DND-41 (cell line): Measurements from ENCODE around the gene AP2A1.
A peak's percentile ranks its signal among the peaks of the same experiment; 100 is the strongest.

Experiments used
- ATAC-seq: fragments of 200-7000 bp; cut with Tn5 transposase; 3 replicates; pipeline ENCODE4 v1.9.1; 2021; ENCODE audit warnings: low read depth; ENCODE audit not compliant: insufficient read depth
- DNase-seq: peaks from one replicate; pipeline ENCODE4 v3.0.0-alpha.2; 2020
- H2AFZ ChIP-seq: 2 replicates; pipeline ENCODE4 v1.6.0; 2012; ENCODE audit warnings: low read depth, low read length
- H3K27ac ChIP-seq: 2 replicates; pipeline ENCODE4 v1.5.1; 2012; ENCODE audit warnings: low read length, inconsistent platforms
- H3K27me3 ChIP-seq: fragments of 200-600 bp; sonication (generic); 2 replicates; pipeline ENCODE4 v1.6.0; 2012; ENCODE audit warnings: low read length, mild to moderate bottlenecking, inconsistent platforms; ENCODE audit not compliant: insufficient read depth, poor library complexity
- H3K36me3 ChIP-seq: 2 replicates; pipeline ENCODE4 v1.5.1; 2012; ENCODE audit warnings: low read length, inconsistent platforms; ENCODE audit not compliant: insufficient read depth
- H3K4me1 ChIP-seq: 2 replicates; pipeline ENCODE4 v1.5.1; 2012; ENCODE audit warnings: mild to moderate bottlenecking, low read length; ENCODE audit not compliant: insufficient read depth
- H3K4me2 ChIP-seq: 2 replicates; pipeline ENCODE4 v1.6.0; 2012; ENCODE audit warnings: mild to moderate bottlenecking, moderate library complexity, low read length, inconsistent platforms; ENCODE audit not compliant: insufficient read depth
- H3K4me3 ChIP-seq, 2 experiments: fragments of 200-600 bp in 1 of 2; shearing (Covaris generic) in 1 of 2; 2 replicates each; pipeline ENCODE4 v1.5.1; 2012 to 2016; ENCODE audit warnings: inconsistent platforms in 2 of 2, low read length in 2 of 2, mild to moderate bottlenecking in 2 of 2, low read depth in 1 of 2, moderate library complexity in 1 of 2
- H3K79me2 ChIP-seq: 2 replicates; pipeline ENCODE4 v1.6.0; 2012; ENCODE audit warnings: low read length, inconsistent platforms; ENCODE audit not compliant: insufficient read depth
- H3K9ac ChIP-seq: 2 replicates; pipeline ENCODE4 v1.6.0; 2012; ENCODE audit warnings: low read depth, mild to moderate bottlenecking, inconsistent platforms, low read length, moderate library complexity
- H3K9me3 ChIP-seq: 2 replicates; pipeline ENCODE4 v1.5.1; 2012; ENCODE audit warnings: low read length, moderate library complexity, mild to moderate bottlenecking, inconsistent platforms; ENCODE audit not compliant: insufficient read depth, severe bottlenecking
- H4K20me1 ChIP-seq: 2 replicates; pipeline ENCODE4 v1.6.0; 2012; ENCODE audit warnings: low read length; ENCODE audit not compliant: insufficient read depth
- CTCF ChIP-seq: IDR thresholded peaks from 2 replicates; pipeline ENCODE4 v1.5.1; 2012; ENCODE audit warnings: borderline replicate concordance, low read length, moderate library complexity, mild to moderate bottlenecking; ENCODE audit not compliant: poor library complexity, severe bottlenecking; ENCODE audit errors: extremely low read depth
- EZH2 ChIP-seq: IDR thresholded peaks from 3 replicates; pipeline ENCODE4 v1.6.1; 2012; ENCODE audit warnings: borderline replicate concordance, low read depth, mild to moderate bottlenecking, moderate library complexity, low read length, inconsistent platforms; ENCODE audit not compliant: severe bottlenecking

AP2A1 gene

DNA sequence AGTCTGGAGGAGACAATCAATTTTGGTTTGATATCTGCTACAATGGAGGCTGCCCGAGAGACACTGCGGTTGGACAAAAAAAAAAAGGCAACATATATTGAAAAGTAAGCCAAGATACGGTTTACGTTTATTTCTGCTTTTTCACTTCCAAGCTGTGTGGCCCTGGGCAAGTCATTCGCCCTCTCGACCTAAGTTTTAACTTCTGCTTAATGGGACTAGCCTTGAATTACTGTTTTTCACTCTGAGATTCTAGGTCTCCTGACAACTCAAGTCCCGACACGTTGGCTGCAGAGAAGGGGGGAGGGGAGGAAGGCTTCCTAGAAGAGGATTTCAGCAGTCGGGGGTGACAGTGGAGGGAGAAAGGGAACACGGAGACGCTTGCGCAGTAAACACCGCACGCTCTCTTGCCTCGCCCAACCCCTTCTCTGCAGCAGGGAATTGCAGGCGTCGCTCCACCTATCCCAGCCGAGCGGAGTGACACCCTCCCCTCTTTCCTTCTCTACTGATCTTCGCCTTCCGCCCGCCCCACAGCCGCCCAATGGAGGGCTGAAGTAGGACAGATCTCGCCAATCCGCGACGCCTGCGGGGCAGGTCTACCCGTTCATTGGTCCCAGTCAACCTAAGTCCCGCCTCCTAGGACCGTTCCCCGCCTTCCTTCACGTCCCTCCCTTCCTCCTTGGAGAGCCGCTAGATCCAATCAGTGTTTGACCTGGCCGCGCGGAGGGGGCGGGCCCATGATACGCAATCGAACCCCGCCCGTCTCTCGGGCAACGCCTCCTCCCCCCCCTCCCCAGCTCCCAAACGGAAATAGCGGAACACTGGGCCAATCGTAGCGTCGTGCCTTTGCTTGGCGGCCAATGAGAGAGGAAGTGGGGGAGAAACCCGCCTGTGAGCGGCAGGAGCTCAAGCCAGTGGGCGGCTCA lies 533 bp upstream of the AP2A1 start:
- Histone ChIP-seq H3K79me2 (peaks cover 36% of the 10 kb centered on the region), H3K9ac (peak overlapping the region; percentile 54), H3K4me1 (peaks cover 30% of the 10 kb centered on the region), H3K9me3 (no peaks in the 10 kb centered on the region), H3K27ac (peak overlapping the region; percentile 89), H4K20me1 (peaks cover 16% of the 10 kb centered on the region), H3K4me3 (peak overlapping the region in 1 of 2 experiments; percentile 59; a peak in 2 of 4 replicates), H3K4me2 (peak overlapping the region; percentile 73), H3K36me3 (0 out of 2 replicates have a peak, but pooled peaks cover 3% of the 10 kb centered on the region), H3K27me3 (no peaks in the 10 kb centered on the region), H2AFZ (peak overlapping the region; percentile 87)
- ATAC-seq = peak; percentile 90
- peak; percentile 100 for DNase-seq
- TF ChIP-seq CTCF (no peak), EZH2 (no peak)

DNA sequence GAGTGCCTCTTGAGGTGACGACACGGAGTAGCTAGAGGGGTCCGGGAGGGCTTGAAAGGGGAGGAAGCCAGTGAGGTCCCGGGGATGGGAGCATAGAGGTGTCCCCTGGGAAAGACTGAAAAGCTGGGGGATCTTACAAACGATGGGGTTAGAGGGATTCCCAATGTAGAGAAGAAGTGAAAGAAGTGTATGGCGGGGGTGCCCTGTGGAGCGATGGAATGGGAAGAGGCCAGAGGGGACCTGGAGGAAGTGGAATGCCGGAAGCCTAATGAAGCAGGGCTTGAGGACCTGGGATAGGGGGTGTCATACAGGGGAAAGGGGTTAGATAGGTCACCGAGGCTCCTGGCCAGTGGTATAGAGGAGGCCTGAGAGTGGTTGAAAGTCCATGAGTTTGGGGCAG lies 580 bp downstream of the AP2A1 start:
- peaks cover 41% of the 10 kb centered on the region for H3K79me2 ChIP-seq
- TF ChIP-seq CTCF (no peak), EZH2 (no peak)
- H4K20me1 ChIP-seq = peaks cover 16% of the 10 kb centered on the region
- no peak for DNase-seq
- H3K27me3 ChIP-seq = no peaks in the 10 kb centered on the region
- H2AFZ ChIP-seq = peak overlapping the region; percentile 87
- H3K36me3 ChIP-seq = peaks cover 7% of the 10 kb centered on the region; the same call in 1 of the 2 replicates
- H3K27ac ChIP-seq = peak overlapping the region; percentile 84
- peaks cover 30% of the 10 kb centered on the region for H3K4me1 ChIP-seq
- peak overlapping the region; percentile 92 for H3K4me2 ChIP-seq
- ATAC-seq = no peak
- peak overlapping the region; percentile 90 to 95 for H3K4me3 ChIP-seq
- H3K9me3 ChIP-seq = no peaks in the 10 kb centered on the region
- H3K9ac ChIP-seq = peak overlapping the region; percentile 76

GRCh38 chr19:49767967-49768581 lies 1.3 kb downstream of the AP2A1 start:
- H4K20me1 ChIP-seq = peaks cover 20% of the 10 kb centered on the region
- peaks cover 11% of the 10 kb centered on the region for H3K36me3 ChIP-seq
- peak overlapping the region; percentile 92 for H3K4me2 ChIP-seq
- peak overlapping the region; percentile 76 for H3K9ac ChIP-seq
- H3K4me3 ChIP-seq = peak overlapping the region; percentile 90 to 95; a peak in 3 of 4 replicates
- no peak for TF ChIP-seq EZH2
- no peak for TF ChIP-seq CTCF
- H3K27me3 ChIP-seq = no peaks in the 10 kb centered on the region
- peaks cover 30% of the 10 kb centered on the region for H3K4me1 ChIP-seq
- H3K27ac ChIP-seq = peak overlapping the region; percentile 84
- H2AFZ ChIP-seq = no peak overlapping the region
- H3K79me2 ChIP-seq = peaks cover 45% of the 10 kb centered on the region
- DNase-seq (no peak), ATAC-seq (no peak)
- no peaks in the 10 kb centered on the region for H3K9me3 ChIP-seq
